ENCODE results near the gene TCERG1L. TPM values are rescaled to one million over a fixed set of nuclear protein-coding genes. Genes with fewer than 3 reads are reported as not detected.

The TCERG1L gene
- total RNA-seq, 4 donors from 2014 or later, result 0.41 TPM; not detected in 3

GRCh38 chr10:131212763-131213325 lies 98.7 kb downstream of the TCERG1L start:
- Histone ChIP-seq H3K4me3 (no peak overlapping the region), H3K9me3 (no peaks in the 10 kb centered on the region), H3K36me3 (no peaks in the 10 kb centered on the region), H3K4me1 (no peaks in the 10 kb centered on the region), H3K27me3 (no peaks in the 10 kb centered on the region), H3K27ac (no peak overlapping the region)
- peak in 1 of 2 donors; percentile 0 for DNase-seq
- intact Hi-C loops (cut with DNase I; ENCODE audit: low total_unique reads), result no loop called here
- TF ChIP-seq POLR2A (IDR thresholded peaks at IDR 0.05), result no peak
- no peak for TF ChIP-seq CTCF (IDR thresholded peaks at IDR 0.05)

GRCh38 chr10:131211965-131212619 lies 99.4 kb downstream of the TCERG1L start:
- H3K9me3 ChIP-seq, result no peaks in the 10 kb centered on the region
- no peaks in the 10 kb centered on the region for H3K4me1 ChIP-seq
- no peak overlapping the region for H3K4me3 ChIP-seq
- intact Hi-C loops (cut with DNase I; ENCODE audit: low total_unique reads), result no loop called here
- peak in 1 of 2 donors; percentile 1 for DNase-seq
- H3K27me3 ChIP-seq, result no peaks in the 10 kb centered on the region
- H3K27ac ChIP-seq, result no peak overlapping the region
- H3K36me3 ChIP-seq, result no peaks in the 10 kb centered on the region
- no peak for TF ChIP-seq POLR2A (IDR thresholded peaks at IDR 0.05)
- no peak for TF ChIP-seq CTCF (IDR thresholded peaks at IDR 0.05)

GRCh38 chr10:131211559-131211958 lies 100.0 kb downstream of the TCERG1L start:
- Histone ChIP-seq H3K4me1 (no peaks in the 10 kb centered on the region), H3K9me3 (no peaks in the 10 kb centered on the region), H3K36me3 (no peaks in the 10 kb centered on the region), H3K27me3 (no peaks in the 10 kb centered on the region), H3K27ac (no peak overlapping the region), H3K4me3 (no peak overlapping the region)
- intact Hi-C loops (cut with DNase I; ENCODE audit: low total_unique reads), result no loop called here
- no peak for TF ChIP-seq POLR2A (IDR thresholded peaks at IDR 0.05)
- TF ChIP-seq CTCF (IDR thresholded peaks at IDR 0.05), result no peak
- peak in 1 of 2 donors; percentile 1 for DNase-seq

GRCh38 chr10:131211146-131211545 lies 100.4 kb downstream of the TCERG1L start:
- Histone ChIP-seq H3K4me3 (no peak overlapping the region), H3K4me1 (no peaks in the 10 kb centered on the region), H3K27ac (no peak overlapping the region), H3K9me3 (no peaks in the 10 kb centered on the region), H3K27me3 (no peaks in the 10 kb centered on the region), H3K36me3 (no peaks in the 10 kb centered on the region)
- intact Hi-C loops (cut with DNase I; ENCODE audit: low total_unique reads), result no loop called here
- DNase-seq, result peak in 1 of 2 donors; percentile 4
- no peak for TF ChIP-seq CTCF (IDR thresholded peaks at IDR 0.05)
- TF ChIP-seq POLR2A (IDR thresholded peaks at IDR 0.05), result no peak

GRCh38 chr10:131210181-131210580 lies 101.3 kb downstream of the TCERG1L start:
- intact Hi-C loops (cut with DNase I; ENCODE audit: low total_unique reads), result no loop called here
- peak in 1 of 2 donors; percentile 4 for DNase-seq
- Histone ChIP-seq H3K4me3 (no peak overlapping the region), H3K27me3 (no peaks in the 10 kb centered on the region), H3K9me3 (no peaks in the 10 kb centered on the region), H3K27ac (no peak overlapping the region), H3K36me3 (no peaks in the 10 kb centered on the region), H3K4me1 (no peaks in the 10 kb centered on the region)
- TF ChIP-seq CTCF (IDR thresholded peaks at IDR 0.05) (no peak), POLR2A (IDR thresholded peaks at IDR 0.05) (no peak)
